HL-60 (cell line): ENCODE data around the gene WDR93.

Experiments
- CTCF ChIP-seq: IDR thresholded peaks from one replicate; pipeline ENCODE4 v1.5.1; 2011; ENCODE audit warnings: low read length, control low read depth, inconsistent platforms; ENCODE audit not compliant: insufficient read depth
- POLR2AphosphoS5 ChIP-seq: IDR thresholded peaks from 2 replicates; pipeline ENCODE4 v1.6.1; 2012; ENCODE audit warnings: low read depth
- REST ChIP-seq: IDR thresholded peaks from 2 replicates; pipeline ENCODE4 v1.6.1; 2012; ENCODE audit warnings: low read depth; ENCODE audit not compliant: insufficient replicate concordance

GRCh38 chr15:89760303-89761008 lies 69.8 kb downstream of the WDR93 start:
- TF ChIP-seq REST (peak; percentile 83), CTCF (peak; percentile 99), POLR2AphosphoS5 (no peak)
